DND-41 (cell line): Measurements from ENCODE around the gene GSTA1.
A peak's percentile ranks its signal among the peaks of the same experiment; 100 is the strongest.
"Not testable (repeated sequence)": the region's sequence is repeated elsewhere in the genome, so short reads cannot be mapped to it uniquely, and the experiment has no call there.

ENCODE experiments used
- ATAC-seq: fragments of 200-7000 bp; cut with Tn5 transposase; 3 replicates; pipeline ENCODE4 v1.9.1; 2021; ENCODE audit warnings: low read depth; ENCODE audit not compliant: insufficient read depth
- DNase-seq: peaks from one replicate; pipeline ENCODE4 v3.0.0-alpha.2; 2020
- H2AFZ ChIP-seq: 2 replicates; pipeline ENCODE4 v1.6.0; 2012; ENCODE audit warnings: low read depth, low read length
- H3K27ac ChIP-seq: 2 replicates; pipeline ENCODE4 v1.5.1; 2012; ENCODE audit warnings: low read length, inconsistent platforms
- H3K27me3 ChIP-seq: fragments of 200-600 bp; sonication (generic); 2 replicates; pipeline ENCODE4 v1.6.0; 2012; ENCODE audit warnings: low read length, mild to moderate bottlenecking, inconsistent platforms; ENCODE audit not compliant: insufficient read depth, poor library complexity
- H3K36me3 ChIP-seq: 2 replicates; pipeline ENCODE4 v1.5.1; 2012; ENCODE audit warnings: low read length, inconsistent platforms; ENCODE audit not compliant: insufficient read depth
- H3K4me1 ChIP-seq: 2 replicates; pipeline ENCODE4 v1.5.1; 2012; ENCODE audit warnings: mild to moderate bottlenecking, low read length; ENCODE audit not compliant: insufficient read depth
- H3K4me2 ChIP-seq: 2 replicates; pipeline ENCODE4 v1.6.0; 2012; ENCODE audit warnings: mild to moderate bottlenecking, moderate library complexity, low read length, inconsistent platforms; ENCODE audit not compliant: insufficient read depth
- H3K4me3 ChIP-seq, 2 experiments: fragments of 200-600 bp in 1 of 2; shearing (Covaris generic) in 1 of 2; 2 replicates each; pipeline ENCODE4 v1.5.1; 2012 to 2016; ENCODE audit warnings: inconsistent platforms in 2 of 2, low read length in 2 of 2, mild to moderate bottlenecking in 2 of 2, low read depth in 1 of 2, moderate library complexity in 1 of 2
- H3K79me2 ChIP-seq: 2 replicates; pipeline ENCODE4 v1.6.0; 2012; ENCODE audit warnings: low read length, inconsistent platforms; ENCODE audit not compliant: insufficient read depth
- H3K9ac ChIP-seq: 2 replicates; pipeline ENCODE4 v1.6.0; 2012; ENCODE audit warnings: low read depth, mild to moderate bottlenecking, inconsistent platforms, low read length, moderate library complexity
- H3K9me3 ChIP-seq: 2 replicates; pipeline ENCODE4 v1.5.1; 2012; ENCODE audit warnings: low read length, moderate library complexity, mild to moderate bottlenecking, inconsistent platforms; ENCODE audit not compliant: insufficient read depth, severe bottlenecking
- H4K20me1 ChIP-seq: 2 replicates; pipeline ENCODE4 v1.6.0; 2012; ENCODE audit warnings: low read length; ENCODE audit not compliant: insufficient read depth
- CTCF ChIP-seq: IDR thresholded peaks from 2 replicates; pipeline ENCODE4 v1.5.1; 2012; ENCODE audit warnings: borderline replicate concordance, low read length, moderate library complexity, mild to moderate bottlenecking; ENCODE audit not compliant: poor library complexity, severe bottlenecking; ENCODE audit errors: extremely low read depth
- EZH2 ChIP-seq: IDR thresholded peaks from 3 replicates; pipeline ENCODE4 v1.6.1; 2012; ENCODE audit warnings: borderline replicate concordance, low read depth, mild to moderate bottlenecking, moderate library complexity, low read length, inconsistent platforms; ENCODE audit not compliant: severe bottlenecking

The GSTA1 gene

GRCh38 chr6:52840763-52841585 is 37.4 kb upstream of the GSTA1 start, which contains the start of gene GSTA5:
Gene GSTA5 (minus strand): TSS chr6:52840813.
- Histone ChIP-seq H2AFZ (no peak within 1 kb of the TSS), H4K20me1 (no peaks in the 10 kb centered on the region), H3K27ac (no peak within 1 kb of the TSS), H3K4me2 (no peak within 1 kb of the TSS), H3K79me2 (no peaks in the 10 kb centered on the region), H3K36me3 (no peaks in the 10 kb centered on the region), H3K9me3 (no peaks in the 10 kb centered on the region), H3K27me3 (no peaks in the 10 kb centered on the region), H3K4me1 (no peaks in the 10 kb centered on the region), H3K4me3 (no peak within 1 kb of the TSS), H3K9ac (no peak within 1 kb of the TSS)
- ATAC-seq (no peak), DNase-seq (no peak)
- no peak for TF ChIP-seq CTCF
- no peak for TF ChIP-seq EZH2

GRCh38 chr6:52839124-52840055 is 35.8 kb upstream of the GSTA1 start:
- H3K9ac ChIP-seq = no peak overlapping the region
- peak; percentile 56 for DNase-seq
- H3K4me2 ChIP-seq = no peak overlapping the region

GRCh38 chr6:52834481-52834880 is 30.9 kb upstream of the GSTA1 start:
- Histone ChIP-seq H3K4me2 (no peak overlapping the region), H3K4me1 (no peaks in the 10 kb centered on the region), H3K9me3 (no peaks in the 10 kb centered on the region), H3K27ac (no peak overlapping the region), H3K36me3 (no peaks in the 10 kb centered on the region), H3K79me2 (no peaks in the 10 kb centered on the region), H3K9ac (no peak overlapping the region), H3K27me3 (no peaks in the 10 kb centered on the region), H4K20me1 (no peaks in the 10 kb centered on the region), H2AFZ (no peak overlapping the region), H3K4me3 (no peak overlapping the region)
- TF ChIP-seq EZH2 = no peak
- TF ChIP-seq CTCF = no peak
- DNase-seq (no peak), ATAC-seq (no peak)

More at GRCh38 chr6:52839124-52840055, 35.8 kb upstream of the GSTA1 start:
- Histone ChIP-seq H3K36me3 (no peaks in the 10 kb centered on the region), H3K4me1 (no peaks in the 10 kb centered on the region), H3K79me2 (no peaks in the 10 kb centered on the region), H3K27ac (no peak overlapping the region), H3K4me3 (no peak overlapping the region), H3K9me3 (no peaks in the 10 kb centered on the region), H2AFZ (no peak overlapping the region), H4K20me1 (no peaks in the 10 kb centered on the region), H3K27me3 (no peaks in the 10 kb centered on the region)
- peak; percentile 94 for ATAC-seq
- TF ChIP-seq EZH2 (no peak), CTCF (peak; percentile 82)

- not testable (repeated sequence) for H3K9ac ChIP-seq, H3K4me3 ChIP-seq, H3K9me3 ChIP-seq, DNase-seq, H3K4me1 ChIP-seq, H3K79me2 ChIP-seq, H4K20me1 ChIP-seq, H3K4me2 ChIP-seq, ATAC-seq, H3K36me3 ChIP-seq, H2AFZ ChIP-seq, H3K27ac ChIP-seq, H3K27me3 ChIP-seq
Measured at GRCh38 chr6:52830869-52831268, 27.3 kb upstream of the GSTA1 start.
